CD4-positive, CD25-positive, alpha-beta regulatory T cell (primary cell): Measurements from ENCODE around the gene IGSF3. TPM values are rescaled to one million over a fixed set of nuclear protein-coding genes. Genes with fewer than 3 reads are reported as not detected.

Source experiments
- ATAC-seq, 2 donors: fragments of 150-1000 bp; cut with Tn5 transposase; one replicate each; pipeline ENCODE4 v1.10.0; 2021; ENCODE audit warnings: low read depth in 2 of 2, moderate number of reproducible peaks in 2 of 2, moderate library complexity in 1 of 2
- DNase-seq, 3 donors: peaks; one replicate each; pipeline versions ENCODE4 v3.0.0 to v3.0.0-alpha.2; 2012 to 2022; ENCODE audit warnings: mixed read lengths in 1 of 3
- H3K27ac ChIP-seq: one replicate; pipeline ENCODE4 v1.7.0; 2013; ENCODE audit warnings: mild to moderate bottlenecking, low read length; ENCODE audit not compliant: insufficient read depth, poor library complexity, severe bottlenecking
- H3K27me3 ChIP-seq: one replicate; pipeline ENCODE4 v1.7.0; 2013; ENCODE audit warnings: low read length; ENCODE audit not compliant: control insufficient read depth, insufficient read depth
- H3K36me3 ChIP-seq: one replicate; pipeline ENCODE4 v1.7.0; 2013; ENCODE audit warnings: mild to moderate bottlenecking, low read length, moderate library complexity; ENCODE audit not compliant: control insufficient read depth, insufficient read depth
- H3K4me1 ChIP-seq: 2 replicates; pipeline ENCODE4 v1.7.0; 2013; ENCODE audit warnings: mild to moderate bottlenecking, low read length; ENCODE audit not compliant: insufficient read depth, control insufficient read depth, poor library complexity, severe bottlenecking
- H3K4me3 ChIP-seq: one replicate; pipeline ENCODE4 v1.7.0; 2013; ENCODE audit warnings: low read depth, mild to moderate bottlenecking, low read length, moderate library complexity
- H3K9me3 ChIP-seq, 2 experiments: 1 replicate in 1 of 2; 2 replicates in 1 of 2; pipeline ENCODE4 v1.7.0; 2013; ENCODE audit warnings: low read length in 2 of 2, mild to moderate bottlenecking in 1 of 2, moderate library complexity in 1 of 2; ENCODE audit not compliant: control insufficient read depth in 2 of 2
- H3K27ac Mint-ChIP-seq, 3 donors: one replicate each; pipeline ENCODE4 v1.8.0; 2020 to 2022; ENCODE audit warnings: mild to moderate bottlenecking in 3 of 3, mixed read lengths in 3 of 3, moderate library complexity in 2 of 3
- H3K27me3 Mint-ChIP-seq: one replicate; pipeline ENCODE4 v1.8.0; 2022; ENCODE audit warnings: mild to moderate bottlenecking, mixed read lengths
- H3K36me3 Mint-ChIP-seq: one replicate; pipeline ENCODE4 v1.8.0; 2020; ENCODE audit warnings: mixed read lengths
- H3K4me1 Mint-ChIP-seq, 4 donors: one replicate each; pipeline ENCODE4 v1.8.0; 2020 to 2022; ENCODE audit warnings: mixed read lengths in 4 of 4, mild to moderate bottlenecking in 1 of 4
- H3K4me3 Mint-ChIP-seq, 4 donors: one replicate each; pipeline ENCODE4 v1.8.0; 2020 to 2022; ENCODE audit warnings: mild to moderate bottlenecking in 4 of 4, mixed read lengths in 4 of 4, moderate library complexity in 3 of 4
- H3K9me3 Mint-ChIP-seq, 7 donors: one replicate each; pipeline ENCODE4 v1.8.0; 2020 to 2022; ENCODE audit warnings: mixed read lengths in 7 of 7, mild to moderate bottlenecking in 3 of 7, moderate library complexity in 2 of 7
- polyA plus RNA-seq, 4 donors: library from polyadenylated mRNA; unstranded; fragments of 300-500 nt; fragmentation: Illumina TruSeq; gene quantifications; one replicate each; pipeline ENCODE4 v1.2.3, GENCODE V29; 2021
- total RNA-seq: library from RNA; stranded (reverse); gene quantifications from one replicate; pipeline ENCODE4 v1.2.3, GENCODE V29; 2022

Gene IGSF3
- total and polyA plus RNA-seq, 5 donors from 2014 or later = 0.03 to 0.42 (median 0.21) TPM; not detected in 1

- H3K4me1 ChIP-seq = peaks cover 68% of the 10 kb centered on the region
- H3K4me3 Mint-ChIP-seq = peak overlapping the region in 3 of 4 donors; percentile 9 to 38 (median 9)
Observed at GRCh38 chr1:116554924-116555323, 112.6 kb downstream of the IGSF3 start.

DNA sequence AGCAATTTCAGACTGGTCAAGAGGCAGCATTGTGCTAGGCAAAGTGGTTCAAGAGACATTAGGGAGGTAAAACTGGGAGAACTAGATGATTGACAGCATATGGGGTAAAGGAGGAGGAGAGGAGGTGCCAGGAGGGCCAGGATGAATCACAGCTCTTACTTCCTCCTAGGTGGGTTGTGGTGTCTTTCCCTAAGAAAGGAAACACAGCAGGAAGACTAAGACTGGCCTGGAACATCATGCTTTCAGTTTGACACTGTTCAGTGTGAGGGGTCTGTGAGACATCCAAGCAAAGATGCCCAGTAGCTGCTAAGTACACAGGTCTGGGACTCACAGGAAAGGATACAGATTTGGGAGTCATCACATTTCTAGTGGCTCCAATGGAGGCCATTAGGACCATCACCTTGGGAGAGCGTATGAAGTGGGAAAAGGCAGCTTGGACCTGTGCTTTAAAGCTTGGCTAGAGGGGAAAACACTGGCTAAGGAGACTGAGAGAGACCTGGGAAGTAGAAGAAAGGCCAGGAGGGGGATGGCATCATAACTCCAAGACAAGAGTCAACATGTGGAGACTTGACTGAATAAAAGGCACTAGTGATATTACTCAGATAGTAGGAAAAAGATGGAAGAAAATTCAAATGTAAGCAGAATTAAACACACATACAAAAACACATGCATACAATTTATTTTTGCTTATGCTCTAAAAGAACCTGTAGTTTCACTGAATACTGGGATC is 114.0 kb downstream of the IGSF3 start:
- peaks cover 13% of the 10 kb centered on the region for H3K36me3 Mint-ChIP-seq
- H3K9me3 Mint-ChIP-seq = no peaks in the 10 kb centered on the region
- Histone ChIP-seq H3K4me3 (peak overlapping the region; percentile 27), H3K36me3 (no peaks in the 10 kb centered on the region), H3K4me1 (peaks cover 67% of the 10 kb centered on the region), H3K27me3 (no peaks in the 10 kb centered on the region), H3K9me3 (no peaks in the 10 kb centered on the region), H3K27ac (peak overlapping the region; percentile 80)
- ATAC-seq (no peak), DNase-seq (no peak)
- H3K27me3 Mint-ChIP-seq = no peaks in the 10 kb centered on the region
- H3K27ac Mint-ChIP-seq = peak overlapping the region in 2 of 3 donors; percentile 18 to 83
- peaks cover 48 to 77% (median 64%) of the 10 kb centered on the region in 4 donors for H3K4me1 Mint-ChIP-seq
- H3K4me3 Mint-ChIP-seq = peak overlapping the region in 3 of 4 donors; percentile 1 to 66 (median 55)

More at GRCh38 chr1:116554924-116555323, 112.6 kb downstream of the IGSF3 start:
- DNase-seq (no peak), ATAC-seq (no peak)
- Histone ChIP-seq H3K4me3 (peak overlapping the region; percentile 31), H3K9me3 (no peaks in the 10 kb centered on the region), H3K27me3 (no peaks in the 10 kb centered on the region), H3K36me3 (no peaks in the 10 kb centered on the region), H3K27ac (peak overlapping the region; percentile 80)
- peaks cover 10% of the 10 kb centered on the region for H3K36me3 Mint-ChIP-seq
- H3K27ac Mint-ChIP-seq = peak overlapping the region; percentile 62 to 84 (median 62)
- H3K4me1 Mint-ChIP-seq = peaks cover 42 to 81% (median 68%) of the 10 kb centered on the region in 4 donors
- no peaks in the 10 kb centered on the region for H3K9me3 Mint-ChIP-seq
- no peaks in the 10 kb centered on the region for H3K27me3 Mint-ChIP-seq

GRCh38 chr1:116546354-116546977 is 121.1 kb downstream of the IGSF3 start:
- Histone ChIP-seq H3K27me3 (no peaks in the 10 kb centered on the region), H3K9me3 (no peaks in the 10 kb centered on the region), H3K27ac (no peak overlapping the region), H3K4me3 (peak overlapping the region; percentile 26), H3K36me3 (peaks cover 16% of the 10 kb centered on the region), H3K4me1 (peaks cover 57% of the 10 kb centered on the region)
- H3K36me3 Mint-ChIP-seq = peaks cover 34% of the 10 kb centered on the region
- H3K27ac Mint-ChIP-seq = peak overlapping the region; percentile 12 to 92 (median 65)
- no peak for DNase-seq
- H3K4me1 Mint-ChIP-seq = peaks cover 53 to 75% (median 62%) of the 10 kb centered on the region in 4 donors
- H3K9me3 Mint-ChIP-seq = peaks cover 0 to 5% (median 0%) of the 10 kb centered on the region in 7 donors
- ATAC-seq = no peak
- H3K27me3 Mint-ChIP-seq = no peaks in the 10 kb centered on the region
- H3K4me3 Mint-ChIP-seq = peak overlapping the region in 3 of 4 donors; percentile 2 to 17 (median 10)

DNA sequence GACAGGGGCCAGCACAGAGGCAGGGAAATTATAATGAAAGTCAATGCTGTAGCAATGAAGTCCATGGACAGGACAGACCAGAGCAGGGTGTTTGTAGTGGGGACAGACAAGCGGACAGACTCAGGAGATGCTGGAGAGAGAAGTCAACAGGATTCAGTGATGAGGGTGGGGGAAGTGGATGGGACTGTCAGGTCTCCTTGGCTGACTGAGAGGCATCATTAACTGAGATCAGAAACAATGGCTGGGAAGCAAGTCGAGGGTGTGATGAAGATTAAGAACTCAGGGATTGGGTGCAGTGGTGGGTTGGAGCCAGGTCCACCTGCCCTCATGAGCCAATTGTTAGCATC is 122.2 kb downstream of the IGSF3 start:
- Mint-ChIP-seq H3K27me3 (no peaks in the 10 kb centered on the region), H3K4me1 (peaks cover 50 to 69% (median 57%) of the 10 kb centered on the region in 4 donors), H3K36me3 (peaks cover 39% of the 10 kb centered on the region), H3K9me3 (peaks cover 0 to 5% (median 0%) of the 10 kb centered on the region in 7 donors), H3K4me3 (peak overlapping the region in 3 of 4 donors; percentile 26 to 62 (median 59)), H3K27ac (peak overlapping the region; percentile 69 to 95 (median 92))
- peak overlapping the region; percentile 22 for H3K4me3 ChIP-seq
- H3K36me3 ChIP-seq = peaks cover 17% of the 10 kb centered on the region
- peaks cover 56% of the 10 kb centered on the region for H3K4me1 ChIP-seq
- DNase-seq = no peak
- H3K27ac ChIP-seq = peak overlapping the region; percentile 60
- no peaks in the 10 kb centered on the region for H3K9me3 ChIP-seq
- no peaks in the 10 kb centered on the region for H3K27me3 ChIP-seq
- peak in 1 of 2 donors; percentile 17 for ATAC-seq

DNA sequence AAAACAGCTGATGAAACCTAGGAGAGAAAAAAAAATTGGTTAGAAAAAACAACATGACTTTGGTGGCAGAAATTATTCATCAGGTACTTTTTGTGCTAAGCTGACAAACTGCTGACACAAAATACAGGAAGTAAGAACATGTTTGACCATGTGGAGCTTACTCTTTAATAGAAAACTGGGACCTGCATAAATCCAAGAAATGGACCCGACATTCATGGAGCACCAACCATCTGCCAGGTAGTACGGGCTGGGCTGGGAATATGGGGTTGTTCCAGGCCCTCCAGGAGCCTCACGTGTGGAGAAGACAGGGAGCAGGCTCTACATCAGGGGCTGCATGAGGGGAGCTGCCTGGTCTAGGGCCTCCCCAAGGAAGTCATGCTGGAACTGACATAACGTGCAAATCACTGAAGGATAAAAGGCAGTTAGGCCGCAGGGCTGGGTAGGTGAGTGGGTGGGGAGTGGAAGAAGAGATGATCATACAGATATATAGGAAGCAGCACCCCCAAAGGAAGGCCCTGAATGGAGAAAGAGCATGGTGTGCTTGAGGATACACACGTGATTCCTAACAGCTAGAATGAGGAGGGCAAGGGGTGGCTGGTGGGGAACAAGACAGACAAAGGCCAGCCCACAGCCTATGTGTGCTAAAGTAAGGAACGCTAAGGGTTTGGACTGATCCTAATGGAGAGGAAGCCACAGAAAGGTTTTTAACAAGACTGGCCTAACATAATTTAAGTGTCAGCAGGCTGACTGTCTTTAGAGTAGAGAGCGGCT is 122.8 kb downstream of the IGSF3 start:
- peak overlapping the region; percentile 69 to 95 (median 92) for H3K27ac Mint-ChIP-seq
- H3K4me3 Mint-ChIP-seq = peak overlapping the region; percentile 6 to 62 (median 42)
- H3K27me3 Mint-ChIP-seq = no peaks in the 10 kb centered on the region
- peak; percentile 15 to 24 for ATAC-seq
- H3K36me3 ChIP-seq = peaks cover 21% of the 10 kb centered on the region
- peak overlapping the region; percentile 60 for H3K27ac ChIP-seq
- H3K4me1 ChIP-seq = peaks cover 59% of the 10 kb centered on the region
- no peaks in the 10 kb centered on the region for H3K27me3 ChIP-seq
- DNase-seq = peak in 1 of 3 donors; percentile 33
- peak overlapping the region; percentile 22 for H3K4me3 ChIP-seq
- peaks cover 41% of the 10 kb centered on the region for H3K36me3 Mint-ChIP-seq
- H3K9me3 ChIP-seq = no peaks in the 10 kb centered on the region
- peaks cover 53 to 72% (median 60%) of the 10 kb centered on the region in 4 donors for H3K4me1 Mint-ChIP-seq
- peaks cover 0 to 5% (median 0%) of the 10 kb centered on the region in 7 donors for H3K9me3 Mint-ChIP-seq

DNA sequence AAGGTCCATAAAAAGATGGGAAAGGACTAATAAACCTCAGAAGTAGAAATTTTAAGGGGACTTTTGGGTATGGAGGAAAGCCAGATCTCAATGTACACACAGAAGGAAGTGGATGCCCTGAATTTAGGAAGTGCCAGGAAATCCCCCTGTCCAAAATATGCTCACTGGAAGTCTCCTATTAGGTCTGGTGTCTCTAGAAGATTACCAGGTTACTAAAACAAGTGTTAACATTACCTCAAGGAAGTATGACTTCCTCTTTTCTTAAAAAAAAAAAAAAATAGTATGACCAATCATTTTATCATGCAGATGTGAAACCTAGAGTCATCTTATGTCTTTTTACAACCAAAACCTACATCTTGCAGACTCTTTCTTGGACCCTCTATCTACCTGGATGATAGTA is 127.4 kb downstream of the IGSF3 start:
- Histone ChIP-seq H3K9me3 (no peaks in the 10 kb centered on the region), H3K27me3 (no peaks in the 10 kb centered on the region), H3K4me1 (peaks cover 46% of the 10 kb centered on the region), H3K4me3 (peak overlapping the region; percentile 42), H3K36me3 (peaks cover 37% of the 10 kb centered on the region), H3K27ac (peak overlapping the region; percentile 62)
- Mint-ChIP-seq H3K9me3 (peaks cover 0 to 3% (median 0%) of the 10 kb centered on the region in 7 donors), H3K4me1 (peaks cover 45 to 57% (median 53%) of the 10 kb centered on the region in 4 donors), H3K4me3 (peak overlapping the region in 3 of 4 donors; percentile 1 to 80 (median 14)), H3K27ac (peak overlapping the region; percentile 0 to 70 (median 38)), H3K36me3 (peaks cover 50% of the 10 kb centered on the region), H3K27me3 (no peaks in the 10 kb centered on the region)
- peak in 1 of 3 donors; percentile 45 for DNase-seq
- peak in 1 of 2 donors; percentile 24 for ATAC-seq

- Mint-ChIP-seq H3K27ac (peak overlapping the region; percentile 11 to 58 (median 38)), H3K9me3 (peaks cover 0 to 3% (median 0%) of the 10 kb centered on the region in 7 donors), H3K36me3 (peaks cover 52% of the 10 kb centered on the region), H3K27me3 (no peaks in the 10 kb centered on the region), H3K4me3 (peak overlapping the region in 1 of 4 donors; percentile 13), H3K4me1 (peaks cover 37 to 47% (median 45%) of the 10 kb centered on the region in 4 donors)
- Histone ChIP-seq H3K4me1 (peaks cover 34% of the 10 kb centered on the region), H3K4me3 (no peak overlapping the region), H3K27me3 (no peaks in the 10 kb centered on the region), H3K9me3 (no peaks in the 10 kb centered on the region), H3K36me3 (peaks cover 44% of the 10 kb centered on the region), H3K27ac (peak overlapping the region; percentile 62)
- peak in 2 of 3 donors; percentile 21 to 77 for DNase-seq
- ATAC-seq = peak; percentile 97 to 98
Observed at GRCh38 chr1:116538544-116538943, 129.0 kb downstream of the IGSF3 start.
